Upper lobe of right lung (tissue), 1 donor: ENCODE data around the gene MYO5B. TPM values are rescaled to one million over a fixed set of nuclear protein-coding genes. Genes with fewer than 3 reads are reported as not detected.
A peak's percentile ranks its signal among the peaks of the same experiment; 100 is the strongest.
"Not testable (repeated sequence)": the region's sequence is repeated elsewhere in the genome, so short reads cannot be mapped to it uniquely, and the experiment has no call there.

Experiments
- ATAC-seq: fragments of 200-7000 bp; cut with Tn5 transposase; one replicate; pipeline ENCODE4 v1.9.1; 2020; ENCODE audit warnings: mild to moderate bottlenecking, moderate library complexity
- DNase-seq: peaks from one replicate; pipeline ENCODE4 v3.0.0-alpha.2; 2020
- H3K27ac ChIP-seq: fragments of 200-600 bp; one replicate; pipeline ENCODE4 v1.8.0; 2022
- H3K27me3 ChIP-seq: fragments of 200-600 bp; one replicate; pipeline ENCODE4 v1.8.0; 2022; ENCODE audit warnings: mild to moderate bottlenecking
- H3K36me3 ChIP-seq: fragments of 200-600 bp; one replicate; pipeline ENCODE4 v1.8.0; 2022
- H3K4me1 ChIP-seq: fragments of 200-600 bp; one replicate; pipeline ENCODE4 v1.8.0; 2022
- H3K4me3 ChIP-seq: fragments of 200-600 bp; one replicate; pipeline ENCODE4 v1.8.0; 2022; ENCODE audit warnings: mild to moderate bottlenecking
- H3K9me3 ChIP-seq: fragments of 200-600 bp; one replicate; pipeline ENCODE4 v1.8.0; 2022
- CTCF ChIP-seq: fragments of 200-600 bp; IDR thresholded peaks from one replicate; pipeline ENCODE4 v1.8.0; 2022; ENCODE audit warnings: antibody characterized with exemption
- intact Hi-C: fragments of 100-400 bp; cut with DNase I; formaldehyde crosslinking; loops from one replicate; pipeline ENCODE4 v1.11.0; 2022
- total RNA-seq: library from RNA; stranded (reverse); fragmentation: NEBNext Ultra II Directional; extraction: Animal tissue kit (Norgen Biotek cat#: 25700); gene quantifications from one replicate; pipeline ENCODE4 v1.2.1, GENCODE V29; 2021
- donor health status: DM: no; HTN: yes; CAD: no; lungs with severe emphysema.

MYO5B gene
- total RNA-seq, 1 donor from 2014 or later = 31.6 TPM

GRCh38 chr18:49795612-49796552 is 399.1 kb downstream of the MYO5B start:
- ATAC-seq (no peak), DNase-seq (no peak)
- Histone ChIP-seq H3K36me3 (peaks cover 62% of the 10 kb centered on the region), H3K4me3 (no peak overlapping the region), H3K27ac (no peak overlapping the region), H3K9me3 (no peaks in the 10 kb centered on the region), H3K4me1 (no peaks in the 10 kb centered on the region), H3K27me3 (no peaks in the 10 kb centered on the region)
- intact Hi-C loops = no loop called here
- TF ChIP-seq CTCF = no peak

GRCh38 chr18:49794743-49795142 is 400.2 kb downstream of the MYO5B start:
- no peak overlapping the region for H3K27ac ChIP-seq
- no peaks in the 10 kb centered on the region for H3K27me3 ChIP-seq
- ATAC-seq (no peak), DNase-seq (no peak)
- H3K36me3 ChIP-seq = peaks cover 73% of the 10 kb centered on the region
- TF ChIP-seq CTCF = no peak
- no peak overlapping the region for H3K4me3 ChIP-seq
- no peaks in the 10 kb centered on the region for H3K9me3 ChIP-seq
- intact Hi-C loops = no loop called here
- H3K4me1 ChIP-seq = no peaks in the 10 kb centered on the region

- intact Hi-C loops, DNase-seq, H3K4me1 ChIP-seq, ATAC-seq, H3K27ac ChIP-seq, H3K27me3 ChIP-seq, H3K4me3 ChIP-seq, H3K9me3 ChIP-seq: not testable (repeated sequence)
- peaks cover 85% of the 10 kb centered on the region for H3K36me3 ChIP-seq
Observed at GRCh38 chr18:49789560-49790134, 405.3 kb downstream of the MYO5B start.

- no peak overlapping the region for H3K27ac ChIP-seq
- TF ChIP-seq CTCF = no peak
- ATAC-seq = no peak
- H3K27me3 ChIP-seq = no peaks in the 10 kb centered on the region
- H3K4me1 ChIP-seq = no peaks in the 10 kb centered on the region
- H3K36me3 ChIP-seq = peaks cover 84% of the 10 kb centered on the region
- no peaks in the 10 kb centered on the region for H3K9me3 ChIP-seq
- intact Hi-C loops = no loop called here
- DNase-seq = no peak
- peak overlapping the region; percentile 1 for H3K4me3 ChIP-seq
Observed at GRCh38 chr18:49788327-49788898, 406.5 kb downstream of the MYO5B start.

- no peak overlapping the region for H3K27ac ChIP-seq
- ATAC-seq (no peak), DNase-seq (no peak)
- TF ChIP-seq CTCF = no peak
- H3K4me1 ChIP-seq = no peaks in the 10 kb centered on the region
- H3K4me3 ChIP-seq = no peak overlapping the region
- H3K36me3 ChIP-seq = peaks cover 85% of the 10 kb centered on the region
- no peaks in the 10 kb centered on the region for H3K9me3 ChIP-seq
- intact Hi-C loops = no loop called here
- no peaks in the 10 kb centered on the region for H3K27me3 ChIP-seq
Observed at GRCh38 chr18:49786019-49786720, 408.8 kb downstream of the MYO5B start.
